ENCODE results near the gene PYGO2. TPM values are rescaled to one million over a fixed set of nuclear protein-coding genes. Genes with fewer than 3 reads are reported as not detected.

Gene PYGO2
- total RNA-seq, 1 experiment from 2014 or later = 16.2 TPM

DNA sequence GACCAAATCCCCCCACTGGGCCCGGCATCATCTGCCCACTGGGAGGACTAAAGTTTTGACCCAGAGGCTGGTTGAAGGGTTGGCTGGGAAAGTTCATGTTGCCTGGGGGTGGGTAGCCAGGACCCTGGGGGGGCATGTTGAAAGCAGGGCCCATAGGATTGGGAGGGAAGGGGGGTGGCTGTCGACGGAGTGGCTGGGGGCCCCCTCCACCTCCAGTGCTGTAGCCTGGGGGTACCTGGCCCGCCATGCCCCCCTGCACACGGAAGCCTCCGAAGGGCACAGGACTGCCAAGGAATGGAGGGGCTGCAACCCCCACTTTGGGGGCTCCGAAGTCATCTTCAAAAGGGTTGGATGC lies 2.2 kb downstream of the PYGO2 start:
- Histone ChIP-seq H3K9me3 (no peaks in the 10 kb centered on the region), H3K36me3 (peaks cover 47% of the 10 kb centered on the region), H3K27me3 (no peaks in the 10 kb centered on the region), H3K4me3 (no peak overlapping the region)
- DNase-seq = no peak

DNA sequence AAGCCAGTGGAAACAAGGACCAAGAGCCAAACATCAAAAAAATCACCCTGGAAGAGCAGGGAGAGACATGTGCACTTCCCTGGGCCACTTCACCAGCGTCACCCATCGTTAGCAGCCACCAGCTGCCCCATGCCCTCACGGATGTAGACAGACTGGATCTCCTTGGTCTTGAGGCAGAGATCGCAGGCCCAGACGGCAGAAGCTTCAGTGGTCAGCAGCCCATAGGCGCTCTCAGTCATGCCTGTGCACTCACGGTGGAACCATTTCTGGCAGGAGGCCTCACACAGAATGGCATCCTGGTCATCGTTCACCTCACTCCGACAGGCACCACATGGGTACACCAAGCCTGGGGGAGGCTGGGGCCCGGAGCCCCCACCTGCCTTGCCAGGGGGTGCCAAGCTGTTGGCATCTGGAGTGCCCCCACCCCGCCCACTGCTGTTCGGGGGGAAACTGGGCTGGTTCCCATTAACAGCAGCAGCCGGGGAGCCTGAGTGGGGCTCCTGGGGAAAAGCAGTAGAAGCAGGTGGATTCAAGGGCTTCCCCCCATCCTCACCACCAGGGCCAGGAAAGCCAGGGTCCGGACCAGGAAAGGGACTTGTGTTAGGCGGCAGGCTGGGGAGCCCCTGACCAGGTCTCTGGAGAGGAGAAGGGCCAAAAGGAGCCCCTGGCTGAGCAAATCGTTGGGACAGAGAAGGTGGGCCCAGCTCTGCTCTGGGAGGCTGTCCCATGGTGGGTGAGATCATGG lies 2.7 kb downstream of the PYGO2 start:
- no peak for DNase-seq
- Histone ChIP-seq H3K36me3 (peaks cover 44% of the 10 kb centered on the region), H3K27me3 (no peaks in the 10 kb centered on the region), H3K4me3 (no peak overlapping the region), H3K9me3 (no peaks in the 10 kb centered on the region)

DNA sequence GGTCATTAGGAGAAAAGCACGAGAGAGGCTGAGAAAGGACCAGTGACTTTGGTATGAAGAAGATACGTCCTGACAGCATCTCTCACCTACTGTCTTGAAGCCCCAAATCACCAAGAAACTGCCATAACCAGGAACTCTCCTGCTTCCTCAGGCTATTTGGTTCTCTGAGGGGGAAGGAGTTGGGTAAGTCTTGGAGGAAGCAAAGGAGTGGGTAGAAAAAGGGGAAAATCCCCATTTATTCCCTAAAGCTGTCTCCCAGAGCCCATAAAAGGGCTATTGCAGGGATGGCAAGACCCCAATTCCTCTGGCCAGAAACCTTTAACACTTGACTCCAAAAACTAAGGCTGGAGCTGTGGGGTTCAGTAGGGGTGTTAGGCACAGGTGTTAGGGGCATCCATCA lies 3.5 kb downstream of the PYGO2 start:
- peaks cover 35% of the 10 kb centered on the region for H3K36me3 ChIP-seq
- H3K9me3 ChIP-seq = no peaks in the 10 kb centered on the region
- H3K27me3 ChIP-seq = no peaks in the 10 kb centered on the region
- DNase-seq = no peak
- H3K4me3 ChIP-seq = no peak overlapping the region

DNA sequence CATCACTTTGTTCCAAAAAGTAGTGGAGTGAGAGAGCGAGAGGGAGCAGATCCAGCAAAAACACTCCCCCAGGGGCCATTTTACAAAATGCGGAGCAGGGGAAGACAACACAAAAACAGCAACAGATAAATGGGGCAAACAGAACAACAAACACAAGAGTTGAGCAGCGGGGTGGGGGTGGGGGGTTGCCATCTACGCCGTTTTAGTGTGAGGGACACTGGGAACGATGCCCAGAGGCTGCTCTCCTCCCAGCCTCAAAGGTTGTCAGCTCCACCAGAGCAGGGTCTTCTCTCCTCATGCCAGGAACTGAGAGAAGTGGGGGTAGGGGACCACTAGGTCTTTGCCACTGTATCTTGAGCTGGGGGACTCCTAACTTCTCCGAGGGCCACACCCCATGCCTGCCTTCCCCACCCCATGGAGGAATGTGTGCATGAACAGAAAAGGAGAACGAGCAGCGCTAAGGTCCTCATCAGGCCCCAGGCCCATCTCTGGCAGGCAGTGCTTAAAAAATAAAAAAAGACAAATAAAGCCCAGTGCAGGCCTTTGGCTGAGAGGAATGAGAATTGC lies 4.4 kb downstream of the PYGO2 start:
- H3K9me3 ChIP-seq = no peaks in the 10 kb centered on the region
- no peak for DNase-seq
- H3K4me3 ChIP-seq = no peak overlapping the region
- H3K27me3 ChIP-seq = no peaks in the 10 kb centered on the region
- H3K36me3 ChIP-seq = peaks cover 27% of the 10 kb centered on the region

DNA sequence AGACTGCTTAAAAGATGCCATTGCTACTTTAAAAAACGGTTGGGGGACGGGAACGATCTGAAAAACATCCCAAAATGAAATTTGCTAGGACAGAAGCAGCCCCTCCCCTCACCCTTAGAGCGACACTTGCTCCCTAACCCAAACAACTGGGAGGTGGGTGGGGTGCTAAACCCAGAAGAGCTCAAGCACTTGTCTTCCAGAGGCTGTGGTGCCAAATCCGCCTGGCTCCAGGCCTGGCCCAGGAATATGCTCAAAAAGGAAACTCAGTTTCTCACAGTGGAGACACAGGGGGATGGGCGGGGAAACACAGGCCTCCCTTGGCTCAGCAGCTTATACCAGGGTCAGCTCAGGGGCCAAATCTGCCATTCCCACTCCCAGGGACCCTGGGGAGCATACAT lies 5.0 kb downstream of the PYGO2 start:
- H3K4me3 ChIP-seq = peak overlapping the region; percentile 52

DNA sequence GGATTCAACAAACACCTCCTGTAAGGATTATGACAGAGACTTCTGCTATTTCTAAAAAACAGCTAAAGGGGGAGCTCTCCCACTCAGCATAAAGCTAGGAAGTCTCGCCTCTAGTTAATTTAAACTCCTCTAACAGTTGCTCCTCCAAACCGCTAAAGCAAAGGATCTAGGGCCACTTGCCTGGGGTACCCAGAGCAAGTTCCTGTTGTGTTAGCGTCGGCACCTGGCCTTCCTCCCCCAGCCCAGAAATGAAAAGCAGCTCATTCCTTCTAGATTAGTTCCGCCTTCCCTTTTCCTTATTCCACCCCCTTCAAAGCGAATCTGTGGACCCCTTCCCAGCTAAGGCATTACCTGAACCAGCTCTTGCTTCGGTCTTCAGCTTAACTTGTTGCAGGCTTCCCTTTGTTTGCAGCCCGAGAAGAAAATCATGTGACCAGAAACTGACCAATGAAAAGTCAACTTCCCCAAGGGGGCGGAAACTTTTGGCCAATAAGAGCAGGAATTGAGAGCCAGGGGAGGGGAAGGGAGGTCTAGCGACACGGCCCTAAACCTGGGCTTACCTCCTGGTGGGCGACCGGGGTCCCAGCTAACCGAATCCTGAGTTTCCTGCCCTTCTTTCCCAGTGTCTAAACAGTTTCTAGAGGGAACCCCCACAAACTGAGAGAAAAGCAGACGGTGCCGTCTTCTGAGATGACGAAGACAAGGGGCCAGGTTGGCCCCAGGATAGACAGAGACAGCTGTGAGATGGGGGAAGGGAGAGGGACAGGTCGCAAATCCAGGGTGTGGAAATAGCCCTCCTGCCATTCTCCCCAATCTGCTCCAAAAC lies 5.7 kb downstream of the PYGO2 start, which contains the start of gene PBXIP1:
Gene PBXIP1 (minus strand): TSS at position 382 of the 826 bp plus-strand sequence. CDS start 2,378 bp downstream, outside the sequence.
- no peaks in the 10 kb centered on the region for H3K27me3 ChIP-seq
- H3K36me3 ChIP-seq = peaks cover 17% of the 10 kb centered on the region
- DNase-seq = peak; percentile 71
- H3K9me3 ChIP-seq = no peaks in the 10 kb centered on the region
- H3K4me3 ChIP-seq = peak within 1 kb of the TSS; percentile 52

More for the DNA sequence above, 5.0 kb downstream of the PYGO2 start:
- Histone ChIP-seq H3K27me3 (no peaks in the 10 kb centered on the region), H3K9me3 (no peaks in the 10 kb centered on the region), H3K36me3 (peaks cover 23% of the 10 kb centered on the region)
- no peak for DNase-seq

DNA sequence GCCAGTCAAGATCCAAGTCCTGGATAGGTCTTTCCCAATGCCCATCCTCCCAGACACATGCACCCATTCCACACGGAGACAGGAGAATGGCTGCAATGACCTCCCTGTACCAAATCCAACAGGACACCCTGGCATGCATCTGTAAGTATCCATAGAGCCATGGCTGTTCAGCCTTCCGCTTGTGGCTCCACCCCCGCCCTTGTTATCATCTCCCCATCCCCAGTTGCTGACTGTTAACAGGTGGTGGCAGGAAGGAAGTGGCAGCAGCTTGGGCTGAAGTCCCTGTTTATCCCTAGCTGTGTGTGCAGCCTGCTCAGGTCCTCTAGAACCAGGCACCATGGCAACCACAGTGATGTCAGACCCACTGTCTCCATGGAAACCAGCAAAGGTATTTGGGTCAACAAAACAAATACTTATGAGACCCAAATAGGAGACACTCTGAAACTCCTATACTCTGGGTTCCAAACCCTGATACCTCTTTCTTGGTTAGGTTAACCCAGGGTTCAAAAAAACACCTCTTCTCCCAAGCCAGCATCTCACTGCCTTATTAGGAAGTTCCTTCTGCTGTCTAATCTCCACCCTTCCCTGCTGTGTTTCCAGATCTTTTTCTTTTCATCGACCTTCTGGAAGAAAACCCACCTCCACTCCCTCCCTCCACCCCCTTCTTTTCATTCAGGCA lies 6.4 kb downstream of the PYGO2 start:
- Histone ChIP-seq H3K27me3 (no peaks in the 10 kb centered on the region), H3K36me3 (peaks cover 15% of the 10 kb centered on the region), H3K4me3 (peak overlapping the region; percentile 52), H3K9me3 (no peaks in the 10 kb centered on the region)
- DNase-seq = no peak

DNA sequence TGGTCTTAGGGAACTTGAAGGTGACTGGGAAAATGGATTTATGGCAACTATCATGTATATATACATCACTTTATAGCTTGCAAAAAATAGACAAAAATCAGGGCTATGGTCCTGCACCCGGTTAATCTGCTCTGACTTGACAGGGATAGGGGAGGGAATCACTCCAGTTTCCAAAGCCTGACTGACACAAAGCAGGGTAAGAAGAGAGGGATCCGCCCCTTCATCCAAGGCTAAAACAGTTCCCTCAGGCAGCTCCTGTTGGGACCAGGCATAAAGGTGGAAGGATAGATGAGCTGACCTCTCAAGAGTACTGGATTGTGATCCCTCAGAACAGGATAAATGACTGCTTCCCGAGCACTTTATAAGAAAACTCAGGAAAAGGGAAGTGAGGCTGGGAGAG lies 7.0 kb downstream of the PYGO2 start:
- Histone ChIP-seq H3K36me3 (peaks cover 12% of the 10 kb centered on the region), H3K4me3 (no peak overlapping the region), H3K9me3 (no peaks in the 10 kb centered on the region), H3K27me3 (no peaks in the 10 kb centered on the region)
- no peak for DNase-seq

DNA sequence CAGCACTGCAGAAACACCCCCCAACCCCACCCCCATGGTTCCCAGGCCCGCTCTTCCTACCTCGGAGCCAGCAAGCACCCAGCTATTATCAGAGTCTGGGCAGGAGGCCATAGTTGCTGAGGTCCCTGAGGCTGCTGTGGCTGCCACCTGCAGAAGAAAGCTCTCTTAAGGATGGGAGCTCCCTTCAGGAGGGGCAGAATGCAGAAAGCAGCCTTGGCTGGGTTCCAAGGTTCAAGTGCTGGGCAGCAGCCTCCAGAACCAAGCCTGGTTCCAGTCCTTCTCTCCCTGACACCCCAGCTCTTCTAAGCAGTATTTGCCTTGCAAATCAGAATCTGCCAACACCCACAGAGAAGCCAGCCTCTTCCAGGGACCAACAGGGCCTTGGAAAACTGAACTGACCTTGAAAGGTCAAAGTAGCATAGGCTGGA lies 8.0 kb downstream of the PYGO2 start:
- no peaks in the 10 kb centered on the region for H3K27me3 ChIP-seq
- no peaks in the 10 kb centered on the region for H3K9me3 ChIP-seq
- peaks cover 2% of the 10 kb centered on the region for H3K36me3 ChIP-seq
- H3K4me3 ChIP-seq = no peak overlapping the region
- no peak for DNase-seq

DNA sequence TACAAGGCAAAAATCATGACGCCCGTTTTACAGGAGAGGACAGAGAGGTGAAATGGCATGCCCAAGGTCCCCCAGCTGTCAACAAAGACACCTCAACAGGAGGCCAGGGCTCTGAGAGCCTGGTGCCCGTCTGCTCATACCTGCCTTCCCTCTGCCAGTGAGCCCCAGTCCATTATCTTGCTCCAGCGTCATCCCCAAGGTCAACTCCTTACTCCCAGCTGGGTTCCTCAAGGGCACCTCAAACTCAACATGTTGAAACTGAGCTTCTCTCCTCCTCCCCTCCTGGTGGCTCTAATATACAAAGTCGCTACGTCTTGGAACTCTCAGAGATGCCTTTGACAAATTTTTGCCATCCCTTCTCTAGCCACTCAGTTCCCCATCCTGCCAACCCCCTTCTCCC lies 8.9 kb downstream of the PYGO2 start:
- DNase-seq = no peak
- Histone ChIP-seq H3K9me3 (no peaks in the 10 kb centered on the region), H3K27me3 (no peaks in the 10 kb centered on the region), H3K36me3 (no peaks in the 10 kb centered on the region), H3K4me3 (no peak overlapping the region)

DNA sequence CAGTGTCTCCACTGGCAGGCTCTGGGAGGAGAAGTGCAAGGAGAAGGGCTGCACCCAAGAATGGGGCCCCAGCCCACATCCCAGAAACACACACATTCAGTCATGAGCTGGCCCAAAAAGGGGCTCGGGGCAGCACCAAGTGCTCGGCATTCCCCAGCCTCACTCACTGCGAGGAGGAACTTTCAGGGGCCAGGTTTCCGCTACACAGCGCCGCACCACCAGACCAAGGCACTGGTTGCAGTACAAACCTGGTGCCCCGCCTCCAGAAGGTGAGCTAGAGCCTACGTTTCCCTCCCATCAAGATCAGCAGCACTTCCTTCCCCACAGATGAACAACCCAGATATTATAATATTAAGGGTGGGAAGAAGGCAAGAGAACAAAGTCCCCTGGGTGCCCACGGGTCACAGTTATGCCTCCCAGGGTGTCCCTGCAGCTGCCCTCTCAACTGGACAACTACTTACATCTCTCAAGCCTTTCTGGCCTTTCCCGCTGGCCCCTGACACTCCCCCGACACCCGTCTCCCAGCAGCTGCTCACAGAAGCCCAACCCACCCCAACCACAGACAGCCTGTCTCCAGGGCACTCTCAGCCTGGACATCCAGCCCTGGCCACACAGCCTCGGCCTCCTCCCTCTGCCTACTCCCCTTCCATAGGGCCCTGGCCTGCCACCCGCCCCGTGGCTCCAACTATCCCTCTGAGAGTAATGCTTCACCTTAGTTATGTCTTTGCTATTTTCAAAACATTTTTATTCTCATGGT lies 9.5 kb downstream of the PYGO2 start:
- no peaks in the 10 kb centered on the region for H3K36me3 ChIP-seq
- no peaks in the 10 kb centered on the region for H3K9me3 ChIP-seq
- no peak overlapping the region for H3K4me3 ChIP-seq
- H3K27me3 ChIP-seq = no peaks in the 10 kb centered on the region
- DNase-seq = no peak

DNA sequence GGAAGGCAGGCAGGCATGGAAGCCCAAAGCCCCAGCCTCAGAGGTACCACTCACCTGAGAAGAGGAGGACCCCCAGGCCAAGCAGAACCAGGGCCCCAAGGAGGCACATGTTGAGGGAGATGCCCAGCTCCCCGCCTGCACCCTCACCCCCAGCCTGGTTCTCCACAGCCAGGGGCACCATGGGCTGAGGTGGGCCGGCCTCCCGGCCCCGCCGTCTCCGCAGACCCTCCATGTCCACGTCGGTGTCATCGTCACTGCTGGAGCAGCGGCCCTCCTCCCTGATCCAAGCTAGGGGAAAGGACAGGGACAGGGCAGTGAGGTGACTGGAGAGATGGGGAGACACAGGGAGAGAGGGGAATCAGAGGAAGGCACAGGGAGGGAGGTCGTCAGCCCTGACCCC lies 13.5 kb downstream of the PYGO2 start:
- H3K4me3 ChIP-seq = no peak overlapping the region
- no peaks in the 10 kb centered on the region for H3K36me3 ChIP-seq
- H3K9me3 ChIP-seq = no peaks in the 10 kb centered on the region
- no peak for DNase-seq
- no peaks in the 10 kb centered on the region for H3K27me3 ChIP-seq

DNA sequence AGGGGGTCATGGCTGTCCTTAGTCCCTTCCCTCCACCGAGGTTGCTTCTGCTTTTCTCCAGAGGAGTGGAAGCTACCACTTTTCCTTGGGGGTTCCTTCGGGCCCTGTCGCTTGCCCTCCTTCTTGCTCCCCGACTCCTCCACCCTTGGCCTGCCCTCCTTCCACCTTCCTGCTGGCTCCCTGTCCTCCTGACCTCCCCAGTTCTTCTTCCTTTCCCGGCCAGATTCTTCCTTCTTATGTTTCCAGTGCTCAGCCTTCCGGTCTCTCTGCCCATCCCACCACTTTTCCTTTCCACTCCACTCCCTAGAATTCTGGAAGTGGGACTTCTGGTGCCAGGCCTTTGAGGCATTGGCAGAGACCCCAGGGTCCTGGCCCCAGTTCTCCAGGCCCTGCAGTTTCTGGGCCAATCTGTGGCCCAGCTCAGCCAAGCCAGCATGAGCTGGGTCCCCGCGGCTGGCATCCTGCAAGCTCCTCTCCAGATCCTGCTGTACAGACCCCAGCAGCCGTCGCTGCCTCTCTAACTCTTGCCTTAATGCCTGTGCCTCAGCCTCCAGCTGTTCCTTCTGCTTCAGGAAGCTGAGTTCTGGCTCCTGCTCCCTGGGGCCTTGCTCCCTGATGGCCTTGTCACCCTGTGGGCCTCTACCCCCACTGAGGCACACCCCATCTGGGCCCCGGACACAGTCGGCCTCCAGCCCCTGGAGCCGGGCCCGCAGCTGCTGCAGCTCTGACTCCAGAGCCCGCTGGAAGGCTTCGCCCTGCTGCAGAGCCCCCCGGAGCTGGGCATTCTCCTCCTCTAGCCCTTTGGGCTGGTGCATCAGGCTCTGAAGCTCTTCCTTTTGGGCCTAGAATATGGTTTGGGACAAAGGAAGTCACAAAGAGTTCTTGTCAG lies 15.4 kb downstream of the PYGO2 start:
- Histone ChIP-seq H3K27me3 (no peaks in the 10 kb centered on the region), H3K4me3 (no peak overlapping the region), H3K9me3 (no peaks in the 10 kb centered on the region), H3K36me3 (no peaks in the 10 kb centered on the region)
- no peak for DNase-seq

DNA sequence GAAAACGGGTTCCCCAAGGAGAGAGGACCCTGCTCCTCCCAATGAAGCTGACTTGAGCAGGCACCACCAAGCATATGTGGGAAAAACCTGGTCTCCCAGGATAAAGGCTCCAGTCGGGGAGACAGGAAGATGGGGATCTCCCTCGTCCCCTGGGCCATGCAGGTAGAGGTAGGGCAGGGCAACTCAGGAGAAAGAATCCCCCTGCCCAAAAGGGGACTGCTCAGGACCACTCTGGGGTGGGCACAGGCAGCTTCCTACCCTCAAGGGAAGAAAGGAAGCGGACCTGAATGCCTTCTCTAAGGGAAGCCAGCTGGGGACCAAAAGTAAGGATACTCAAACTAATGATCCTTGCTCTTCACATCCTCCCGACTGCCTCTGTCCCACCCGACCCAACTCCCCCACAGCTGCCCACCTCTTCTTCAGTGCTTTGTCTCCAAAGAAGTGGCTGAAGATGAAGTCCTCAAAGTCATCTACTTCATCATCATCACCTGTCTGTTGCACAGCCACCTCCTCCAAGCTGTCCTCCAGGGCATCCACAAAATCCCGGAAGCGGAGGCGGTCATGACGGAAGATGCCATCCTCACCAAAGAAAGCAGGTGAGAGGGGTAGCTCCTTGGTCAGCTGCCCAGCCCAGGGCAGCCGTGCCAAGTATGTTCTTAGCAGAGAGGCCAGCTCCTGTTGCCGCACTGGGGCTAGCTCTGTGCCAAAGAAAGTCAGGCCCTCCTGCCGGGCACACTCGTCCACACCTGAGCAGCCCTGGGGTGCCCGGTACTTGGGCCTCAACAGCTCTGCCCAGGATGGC lies 16.2 kb downstream of the PYGO2 start:
- no peaks in the 10 kb centered on the region for H3K9me3 ChIP-seq
- no peak overlapping the region for H3K4me3 ChIP-seq
- no peaks in the 10 kb centered on the region for H3K27me3 ChIP-seq
- H3K36me3 ChIP-seq = no peaks in the 10 kb centered on the region
- DNase-seq = no peak
